SK-N-SH treated with all-trans-retinoic acid at 6 μM for 48 hours (cell line): ENCODE measurements around the gene RAPGEF5.

Experiments used
- ATAC-seq: fragments of 200-7000 bp; cut with Tn5 transposase; 3 replicates; pipeline ENCODE4 v1.9.1; 2020; ENCODE audit warnings: mild to moderate bottlenecking, moderate library complexity
- ARNTL ChIP-seq: fragments of 450-650 bp; formaldehyde crosslinking; IDR thresholded peaks from 2 replicates; pipeline ENCODE4 v1.5.0; 2020; ENCODE audit warnings: low read depth, mild to moderate bottlenecking, moderate library complexity, borderline replicate concordance
- BACH2 ChIP-seq: fragments of 250-450 bp; sonication (Bioruptor Pico); IDR thresholded peaks from 2 replicates; pipeline ENCODE4 v1.9.0; 2021; ENCODE audit warnings: mild to moderate bottlenecking, borderline replicate concordance
- CREB5 ChIP-seq: fragments of 250-450 bp; sonication (Bioruptor Pico); IDR thresholded peaks from 2 replicates; pipeline ENCODE4 v1.5.1; 2020; ENCODE audit warnings: low read depth, mild to moderate bottlenecking, moderate library complexity
- CSDC2 ChIP-seq: fragments of 250-450 bp; sonication (Bioruptor Pico); IDR thresholded peaks from 2 replicates; pipeline ENCODE4 v1.5.0; 2020; ENCODE audit warnings: mild to moderate bottlenecking, moderate library complexity
- GLIS3 ChIP-seq: fragments of 250-450 bp; sonication (Bioruptor Pico); IDR thresholded peaks from 2 replicates; pipeline ENCODE4 v1.5.0; 2020; ENCODE audit warnings: mild to moderate bottlenecking, moderate library complexity
- ISL1 ChIP-seq: fragments of 250-450 bp; sonication (Bioruptor Pico); IDR thresholded peaks from 2 replicates; pipeline ENCODE4 v2.1.2; 2022; ENCODE audit warnings: mild to moderate bottlenecking, moderate library complexity
- OSR1 ChIP-seq: fragments of 250-450 bp; sonication (Bioruptor Pico); IDR thresholded peaks from 2 replicates; pipeline ENCODE4 v1.8.0; 2022; ENCODE audit warnings: moderate library complexity, mild to moderate bottlenecking, inconsistent platforms
- PPARA ChIP-seq: fragments of 250-450 bp; sonication (Bioruptor Pico); IDR thresholded peaks from 2 replicates; pipeline ENCODE4 v1.5.0; 2020; ENCODE audit warnings: mild to moderate bottlenecking, borderline replicate concordance
- RARB ChIP-seq: fragments of 250-450 bp; sonication (Bioruptor Pico); IDR thresholded peaks from 2 replicates; pipeline ENCODE4 v1.8.0; 2021; ENCODE audit warnings: mild to moderate bottlenecking, moderate library complexity
- SNAI2 ChIP-seq: fragments of 250-450 bp; sonication (Bioruptor Pico); IDR thresholded peaks from 2 replicates; pipeline ENCODE4 v1.5.0; 2020; ENCODE audit warnings: mild to moderate bottlenecking, moderate library complexity
- TCF4 ChIP-seq: fragments of 250-450 bp; sonication (Bioruptor Pico); IDR thresholded peaks from 2 replicates; pipeline ENCODE4 v1.8.0; 2021; ENCODE audit warnings: mild to moderate bottlenecking, moderate library complexity, borderline replicate concordance
- TOX ChIP-seq: fragments of 250-450 bp; sonication (Bioruptor Pico); IDR thresholded peaks from 2 replicates; pipeline ENCODE4 v1.8.0; 2021; ENCODE audit warnings: mild to moderate bottlenecking, moderate library complexity, borderline replicate concordance
- TSHZ2 ChIP-seq: fragments of 250-450 bp; sonication (Bioruptor Pico); IDR thresholded peaks from 2 replicates; pipeline ENCODE4 v1.5.0; 2020; ENCODE audit warnings: mild to moderate bottlenecking, moderate library complexity
- ZC3H10 ChIP-seq: fragments of 250-450 bp; sonication (Bioruptor Pico); IDR thresholded peaks from 2 replicates; pipeline ENCODE4 v1.5.1; 2021; ENCODE audit warnings: mild to moderate bottlenecking, moderate library complexity
- ZFP3 ChIP-seq: fragments of 250-450 bp; sonication (Bioruptor Pico); IDR thresholded peaks from 2 replicates; pipeline ENCODE4 v1.5.0; 2020; ENCODE audit warnings: mild to moderate bottlenecking, moderate library complexity
- ZFP30 ChIP-seq: fragments of 450-650 bp; formaldehyde crosslinking; IDR thresholded peaks from 2 replicates; pipeline ENCODE4 v1.5.0; 2022; ENCODE audit warnings: mild to moderate bottlenecking, moderate library complexity
- ZNF565 ChIP-seq: fragments of 450-650 bp; formaldehyde crosslinking; conservative IDR thresholded peaks from 2 replicates; pipeline ENCODE4 v1.5.0; 2020; ENCODE audit warnings: low read depth, mild to moderate bottlenecking, moderate library complexity
- ZNF8 ChIP-seq: fragments of 450-650 bp; formaldehyde crosslinking; IDR thresholded peaks from 2 replicates; pipeline ENCODE4 v1.5.0; 2020; ENCODE audit warnings: mild to moderate bottlenecking, moderate library complexity

RAPGEF5 gene

GRCh38 chr7:22128528-22128920 is 228.4 kb downstream of the RAPGEF5 start:
- TF ChIP-seq CREB5 (CRISPR knock-in tag) (no peak), ARNTL (CRISPR knock-in tag) (no peak), OSR1 (CRISPR knock-in tag) (no peak), ZNF565 (CRISPR knock-in tag) (no peak), RARB (CRISPR knock-in tag) (no peak), ZFP3 (CRISPR knock-in tag) (no peak), TOX (no peak), TCF4 (CRISPR knock-in tag) (no peak), ZC3H10 (CRISPR knock-in tag) (no peak), TSHZ2 (CRISPR knock-in tag) (no peak), PPARA (CRISPR knock-in tag) (no peak), BACH2 (no peak), SNAI2 (CRISPR knock-in tag) (no peak)
- ATAC-seq = peak; percentile 15; the same call in 2 of the 3 replicates

GRCh38 chr7:22127835-22128527 is 229.0 kb downstream of the RAPGEF5 start:
- ATAC-seq = peak; percentile 64

More at GRCh38 chr7:22127835-22128527, 229.0 kb downstream of the RAPGEF5 start:
- TF ChIP-seq TCF4 (CRISPR knock-in tag) (peak; percentile 69; the same call in 1 of the 2 replicates), ISL1 (CRISPR knock-in tag) (peak; percentile 92), RARB (CRISPR knock-in tag) (no peak), GLIS3 (0 out of 2 replicates have a peak, but pooled peaks have one; percentile 9), CREB5 (CRISPR knock-in tag) (0 out of 2 replicates have a peak, but pooled peaks have one; percentile 23), ZFP30 (CRISPR knock-in tag) (no peak), SNAI2 (CRISPR knock-in tag) (peak; percentile 9; the same call in 1 of the 2 replicates), ZNF565 (CRISPR knock-in tag) (no peak), ZNF8 (CRISPR knock-in tag) (no peak), ZFP3 (CRISPR knock-in tag) (peak; percentile 13; the same call in 1 of the 2 replicates), TSHZ2 (CRISPR knock-in tag) (peak; percentile 75; the same call in 1 of the 2 replicates), CSDC2 (CRISPR knock-in tag) (no peak; the same call in 1 of the 2 replicates)
